CD14-positive monocyte (primary cell): ENCODE results near the gene TRAF5. TPM values are rescaled to one million over a fixed set of nuclear protein-coding genes. Genes with fewer than 3 reads are reported as not detected.

Experiments used
- DNase-seq, 3 donors: peaks; one replicate each; pipeline ENCODE4 v3.0.0-alpha.2; 2011 to 2022
- H2AFZ ChIP-seq: 2 replicates; pipeline ENCODE4 v1.6.0; 2012; ENCODE audit warnings: mild to moderate bottlenecking, low read depth, low read length, inconsistent platforms; ENCODE audit not compliant: insufficient read depth, poor library complexity, severe bottlenecking
- H3K27ac ChIP-seq, 2 donors: 1 replicate in 1 of 2; 2 replicates in 1 of 2; pipeline ENCODE4 v1.5.1; 2012 to 2013; ENCODE audit warnings: low read length in 2 of 2, control low read depth in 1 of 2, inconsistent platforms in 1 of 2, low read depth in 1 of 2, mild to moderate bottlenecking in 1 of 2
- H3K27me3 ChIP-seq, 2 donors: one replicate each; pipeline versions ENCODE4 v1.6.0 to v1.6.1; 2011 to 2013; ENCODE audit warnings: low read length in 2 of 2; ENCODE audit not compliant: control insufficient read depth in 2 of 2, insufficient read depth in 2 of 2
- H3K36me3 ChIP-seq, 2 donors: replicated peaks in 1 of 2; 1 replicate in 1 of 2; 2 replicates in 1 of 2; pipeline versions ENCODE4 v1.5.1 to v1.6.1; 2012 to 2013; ENCODE audit warnings: low read length in 2 of 2, control low read depth in 1 of 2, inconsistent platforms in 1 of 2, mild to moderate bottlenecking in 1 of 2; ENCODE audit not compliant: insufficient read depth in 2 of 2, control insufficient read depth in 1 of 2
- H3K4me1 ChIP-seq, 2 donors: 1 replicate in 1 of 2; 2 replicates in 1 of 2; pipeline versions ENCODE4 v1.5.1 to v1.6.1; 2012 to 2013; ENCODE audit warnings: low read length in 2 of 2, control low read depth in 1 of 2, inconsistent platforms in 1 of 2, mild to moderate bottlenecking in 1 of 2, moderate library complexity in 1 of 2; ENCODE audit not compliant: insufficient read depth in 2 of 2, control insufficient read depth in 1 of 2
- H3K4me2 ChIP-seq: replicated peaks from 2 replicates; pipeline ENCODE3; 2012; ENCODE audit warnings: low read length, moderate library complexity, mild to moderate bottlenecking; ENCODE audit not compliant: poor library complexity, severe bottlenecking; ENCODE audit errors: extremely low read depth
- H3K4me3 ChIP-seq, 3 experiments: fragments of 200-600 bp in 1 of 3; sonication (generic) in 1 of 3; replicated peaks in 1 of 3; 1 replicate in 2 of 3; 2 replicates in 1 of 3; pipeline ENCODE4 v1.5.1; 2011 to 2013; ENCODE audit warnings: low read length in 3 of 3, mild to moderate bottlenecking in 3 of 3, control low read depth in 2 of 3, low read depth in 2 of 3, inconsistent platforms in 1 of 3, moderate library complexity in 1 of 3
- H3K79me2 ChIP-seq: 2 replicates; pipeline ENCODE4 v1.6.0; 2012; ENCODE audit warnings: mild to moderate bottlenecking, control low read depth, inconsistent platforms, low read length, moderate library complexity; ENCODE audit not compliant: insufficient read depth
- H3K9ac ChIP-seq: 2 replicates; pipeline ENCODE4 v1.6.0; 2017; ENCODE audit warnings: low read length, mild to moderate bottlenecking; ENCODE audit not compliant: insufficient read depth, poor library complexity, severe bottlenecking
- H3K9me3 ChIP-seq, 2 donors: replicated peaks in 1 of 2; 1 replicate in 1 of 2; 2 replicates in 1 of 2; pipeline versions ENCODE4 v1.5.1 to v1.6.1; 2012 to 2013; ENCODE audit warnings: low read length in 2 of 2, control low read depth in 1 of 2; ENCODE audit not compliant: control insufficient read depth in 1 of 2, insufficient read depth in 1 of 2
- H4K20me1 ChIP-seq: 2 replicates; pipeline ENCODE4 v1.6.0; 2012; ENCODE audit warnings: mild to moderate bottlenecking, low read length, control low read depth, moderate library complexity; ENCODE audit not compliant: insufficient read depth
- H3K27ac Mint-ChIP-seq, 7 donors: one replicate each; pipeline ENCODE4 v1.8.0; 2020; ENCODE audit warnings: mild to moderate bottlenecking in 7 of 7, mixed read lengths in 7 of 7, moderate library complexity in 6 of 7, inconsistent platforms in 2 of 7
- H3K27me3 Mint-ChIP-seq, 3 donors: one replicate each; pipeline ENCODE4 v1.8.0; 2021 to 2022; ENCODE audit warnings: low read depth in 3 of 3, mild to moderate bottlenecking in 3 of 3, mixed read lengths in 3 of 3, moderate library complexity in 3 of 3, inconsistent platforms in 1 of 3
- H3K36me3 Mint-ChIP-seq, 2 donors: one replicate each; pipeline ENCODE4 v1.8.0; 2020; ENCODE audit warnings: mixed read lengths in 2 of 2, inconsistent platforms in 1 of 2, mild to moderate bottlenecking in 1 of 2
- H3K4me1 Mint-ChIP-seq: one replicate; pipeline ENCODE4 v1.8.0; 2020; ENCODE audit warnings: mild to moderate bottlenecking, mixed read lengths
- H3K4me3 Mint-ChIP-seq, 2 donors: one replicate each; pipeline ENCODE4 v1.8.0; 2020; ENCODE audit warnings: mild to moderate bottlenecking in 2 of 2, mixed read lengths in 2 of 2, moderate library complexity in 1 of 2
- H3K9me3 Mint-ChIP-seq, 7 donors: one replicate each; pipeline ENCODE4 v1.8.0; 2020 to 2022; ENCODE audit warnings: mixed read lengths in 7 of 7, mild to moderate bottlenecking in 6 of 7, moderate library complexity in 6 of 7, inconsistent platforms in 2 of 7
- CTCF ChIP-seq: fragments of 200-600 bp; IDR thresholded peaks from one replicate; pipeline ENCODE4 v1.8.0; 2022; ENCODE audit warnings: antibody characterized with exemption, mild to moderate bottlenecking
- WGBS: methylation state at CpG from one replicate; pipeline ENCODE4 v1.1.5; 2013; ENCODE audit warnings: missing lambda C conversion rate; ENCODE audit not compliant: insufficient coverage; 5-methylcytosine and 5-hydroxymethylcytosine counted together
- intact Hi-C, 2 donors: fragments of 100-400 bp; cut with micrococcal nuclease; formaldehyde crosslinking; loops; one replicate each; pipeline versions ENCODE4 v1.15.0 to v1.15.1; 2023
- polyA plus RNA-seq, 3 donors: library from polyadenylated mRNA; depleted of rRNA in 1 of 3; unstranded in 2 of 3; stranded (reverse) in 1 of 3; fragments of 300-500 nt in 2 of 3; fragments of >200 nt in 1 of 3; fragmentation: Illumina TruSeq in 2 of 3; gene quantifications; 1 replicate in 2 of 3; 2 replicates in 1 of 3; pipeline ENCODE4 v1.2.3, GENCODE V29; 2012 to 2021

TRAF5 gene
- polyA plus RNA-seq, 3 donors: 1.0 to 3.8 (median 1.6) TPM

DNA sequence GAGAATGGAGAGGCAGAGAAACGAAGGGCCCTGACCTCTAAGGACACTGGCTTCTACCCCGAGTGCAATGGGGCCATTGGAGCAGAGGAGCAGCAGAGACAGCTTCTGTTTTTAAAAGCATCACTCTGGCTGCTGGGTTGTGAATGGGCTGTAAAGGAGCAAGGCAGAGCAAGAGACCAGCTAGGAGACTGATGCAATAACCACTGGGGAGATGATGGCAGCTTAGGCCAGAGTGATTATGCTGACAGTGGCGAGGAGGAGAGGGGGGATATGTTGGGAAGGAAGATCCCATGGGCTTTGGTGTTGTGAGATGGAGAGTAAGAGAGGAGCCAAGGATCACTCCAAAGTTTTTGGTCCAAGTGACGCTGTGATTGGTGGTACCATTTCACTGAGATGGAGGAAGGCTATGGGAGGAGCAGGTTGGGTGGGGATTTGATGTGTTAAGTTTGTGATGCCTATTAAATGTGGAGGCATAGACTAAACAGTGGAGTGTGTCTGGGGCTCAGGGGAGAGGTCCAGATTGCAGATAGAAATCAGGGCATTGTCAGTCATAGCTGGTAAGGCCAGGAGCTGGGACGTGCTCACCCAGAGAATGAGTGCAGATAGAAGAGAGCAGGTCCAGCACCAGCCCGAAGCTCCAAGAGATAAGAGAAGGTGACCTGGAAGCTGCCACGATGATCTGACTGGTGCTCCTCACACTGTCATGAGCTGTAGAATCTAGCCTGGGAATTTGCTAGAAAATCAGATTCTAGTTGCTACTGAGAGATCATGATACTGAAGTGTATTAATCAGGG lies 11.0 kb downstream of the TRAF5 start:
- intact Hi-C loops: no loop called here
- no peaks in the 10 kb centered on the region for H4K20me1 ChIP-seq
- H3K79me2 ChIP-seq: no peaks in the 10 kb centered on the region
- WGBS: 96% methylated on average over 6 of the region's 7 CpGs
- no peak overlapping the region for H2AFZ ChIP-seq
- H3K4me1 ChIP-seq: peaks cover 0 to 10% of the 10 kb centered on the region in 2 donors
- Mint-ChIP-seq H3K27me3 (peaks cover 0 to 2% (median 0%) of the 10 kb centered on the region in 3 donors), H3K9me3 (peaks cover 0 to 2% (median 0%) of the 10 kb centered on the region in 7 donors), H3K27ac (peak overlapping the region in 1 of 7 donors; percentile 4), H3K4me3 (no peak overlapping the region), H3K36me3 (no peaks in the 10 kb centered on the region), H3K4me1 (peaks cover 23% of the 10 kb centered on the region)
- H3K27me3 ChIP-seq: no peaks in the 10 kb centered on the region
- H3K27ac ChIP-seq: no peak overlapping the region
- no peak for TF ChIP-seq CTCF
- no peak overlapping the region for H3K4me2 ChIP-seq
- no peak overlapping the region for H3K4me3 ChIP-seq
- no peak overlapping the region for H3K9ac ChIP-seq
- H3K36me3 ChIP-seq: no peaks in the 10 kb centered on the region
- DNase-seq: no peak
- no peaks in the 10 kb centered on the region for H3K9me3 ChIP-seq

- intact Hi-C loops: no loop called here
- no peak for DNase-seq
- Histone ChIP-seq H3K27ac (no peak overlapping the region), H3K9ac (no peak overlapping the region), H3K4me2 (no peak overlapping the region), H3K4me3 (no peak overlapping the region), H3K4me1 (peaks cover 0 to 10% of the 10 kb centered on the region in 2 donors), H2AFZ (no peak overlapping the region), H3K9me3 (no peaks in the 10 kb centered on the region), H3K36me3 (no peaks in the 10 kb centered on the region), H3K27me3 (no peaks in the 10 kb centered on the region), H3K79me2 (no peaks in the 10 kb centered on the region), H4K20me1 (no peaks in the 10 kb centered on the region)
- Mint-ChIP-seq H3K4me1 (peaks cover 23% of the 10 kb centered on the region), H3K27me3 (peaks cover 0 to 2% (median 0%) of the 10 kb centered on the region in 3 donors), H3K36me3 (no peaks in the 10 kb centered on the region), H3K9me3 (peaks cover 0 to 2% (median 0%) of the 10 kb centered on the region in 7 donors), H3K4me3 (no peak overlapping the region), H3K27ac (no peak overlapping the region)
- no CpG with 5 or more reads among the region's 4 CpGs for WGBS
- TF ChIP-seq CTCF: no peak
Observed at GRCh38 chr1:211338224-211338620, 11.6 kb downstream of the TRAF5 start.
